Measurements from ENCODE around the gene PUM1.

PUM1 gene

DNA sequence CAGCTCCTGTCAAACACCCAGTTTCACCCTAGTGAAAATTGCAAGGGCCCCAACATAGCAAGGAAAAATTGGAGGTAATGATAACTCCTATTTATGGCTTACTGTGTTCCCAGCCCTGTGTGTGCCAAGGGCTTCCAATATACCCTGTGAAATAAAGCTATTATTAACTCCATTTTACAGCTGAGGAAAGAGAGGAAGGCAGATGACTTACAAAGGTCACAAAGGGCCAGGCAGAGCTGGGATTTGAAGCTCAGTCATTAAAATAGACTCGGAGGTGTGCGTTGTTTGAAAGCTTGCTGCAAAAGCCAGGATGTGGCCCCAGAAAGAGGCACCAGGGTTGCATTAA is 136.8 kb downstream of the PUM1 start:
- Histone ChIP-seq H3K27ac (no peak overlapping the region), H3K27me3 (ENCODE audit: insufficient read depth, low read depth) (no peaks in the 10 kb centered on the region), H4K20me1 (ENCODE audit: insufficient read depth) (no peaks in the 10 kb centered on the region), H3K4me2 (no peak overlapping the region), H2AFZ (ENCODE audit: low read depth) (no peak overlapping the region), H3K79me2 (ENCODE audit: insufficient read depth, low read depth) (no peaks in the 10 kb centered on the region), H3K36me3 (ENCODE audit: insufficient read depth) (no peaks in the 10 kb centered on the region), H3K4me1 (ENCODE audit: low read depth, poor library complexity, severe bottlenecking) (no peaks in the 10 kb centered on the region), H3K4me3 (IDR thresholded peaks at IDR 0.05; ENCODE audit: insufficient read depth, low read depth, low read length) (no peak overlapping the region), H3K9ac (no peak overlapping the region)
- TF ChIP-seq, protein P1, sequence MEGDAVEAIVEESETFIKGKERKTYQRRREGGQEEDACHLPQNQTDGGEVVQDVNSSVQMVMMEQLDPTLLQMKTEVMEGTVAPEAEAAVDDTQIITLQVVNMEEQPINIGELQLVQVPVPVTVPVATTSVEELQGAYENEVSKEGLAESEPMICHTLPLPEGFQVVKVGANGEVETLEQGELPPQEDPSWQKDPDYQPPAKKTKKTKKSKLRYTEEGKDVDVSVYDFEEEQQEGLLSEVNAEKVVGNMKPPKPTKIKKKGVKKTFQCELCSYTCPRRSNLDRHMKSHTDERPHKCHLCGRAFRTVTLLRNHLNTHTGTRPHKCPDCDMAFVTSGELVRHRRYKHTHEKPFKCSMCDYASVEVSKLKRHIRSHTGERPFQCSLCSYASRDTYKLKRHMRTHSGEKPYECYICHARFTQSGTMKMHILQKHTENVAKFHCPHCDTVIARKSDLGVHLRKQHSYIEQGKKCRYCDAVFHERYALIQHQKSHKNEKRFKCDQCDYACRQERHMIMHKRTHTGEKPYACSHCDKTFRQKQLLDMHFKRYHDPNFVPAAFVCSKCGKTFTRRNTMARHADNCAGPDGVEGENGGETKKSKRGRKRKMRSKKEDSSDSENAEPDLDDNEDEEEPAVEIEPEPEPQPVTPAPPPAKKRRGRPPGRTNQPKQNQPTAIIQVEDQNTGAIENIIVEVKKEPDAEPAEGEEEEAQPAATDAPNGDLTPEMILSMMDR (conservative IDR thresholded peaks at IDR 0.05; ENCODE audit: low read depth, low read length): no peak

DNA sequence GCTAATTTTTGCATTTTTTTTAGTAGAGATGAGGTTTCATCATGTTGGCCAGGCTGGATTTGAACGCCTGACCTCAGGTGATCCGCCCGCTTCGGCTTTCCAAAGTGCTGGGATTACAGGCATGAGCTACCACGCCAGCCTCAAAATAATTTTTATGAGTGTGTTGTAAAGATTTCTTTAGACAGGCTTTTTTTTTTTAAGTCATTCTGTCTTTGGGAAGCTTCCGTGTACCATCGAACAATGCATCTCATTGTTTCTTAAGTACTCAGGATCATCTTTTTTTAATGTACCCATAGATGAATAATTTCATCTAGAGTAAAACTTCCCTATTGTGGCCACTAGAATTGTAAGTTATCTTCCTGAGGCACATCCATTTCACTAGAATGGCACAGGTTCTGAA is 137.3 kb downstream of the PUM1 start:
- Histone ChIP-seq H3K27ac (no peak overlapping the region), H2AFZ (ENCODE audit: low read depth) (no peak overlapping the region), H3K9ac (no peak overlapping the region), H3K27me3 (ENCODE audit: insufficient read depth, low read depth) (no peaks in the 10 kb centered on the region), H3K4me2 (no peak overlapping the region), H3K79me2 (ENCODE audit: insufficient read depth, low read depth) (no peaks in the 10 kb centered on the region), H3K4me3 (IDR thresholded peaks at IDR 0.05; ENCODE audit: insufficient read depth, low read depth, low read length) (no peak overlapping the region), H4K20me1 (ENCODE audit: insufficient read depth) (no peaks in the 10 kb centered on the region), H3K36me3 (ENCODE audit: insufficient read depth) (no peaks in the 10 kb centered on the region), H3K4me1 (ENCODE audit: low read depth, poor library complexity, severe bottlenecking) (peaks cover 5% of the 10 kb centered on the region)
- TF ChIP-seq, protein P1 (conservative IDR thresholded peaks at IDR 0.05; ENCODE audit: low read depth, low read length): no peak

DNA sequence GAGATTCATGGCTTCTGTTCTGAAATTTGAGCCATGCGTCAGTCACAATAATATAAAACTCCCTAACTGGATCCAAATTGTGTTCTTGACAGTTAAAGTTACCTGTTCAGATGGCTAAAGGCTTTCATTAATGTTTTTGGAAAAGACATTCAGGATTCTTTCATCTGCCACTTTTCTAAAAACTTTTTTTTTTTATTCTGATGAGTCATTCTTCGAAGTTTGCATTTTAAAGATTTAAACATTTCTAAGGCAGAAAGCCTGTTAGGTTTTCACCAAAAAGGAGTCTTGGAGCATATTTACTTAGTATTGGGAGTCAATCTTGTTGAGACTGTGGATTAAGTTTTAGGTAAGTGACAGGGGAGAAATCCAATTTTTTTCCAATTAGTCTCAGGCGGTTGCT is 138.1 kb downstream of the PUM1 start:
- H3K4me3 ChIP-seq (IDR thresholded peaks at IDR 0.05; ENCODE audit: insufficient read depth, low read depth, low read length): no peak overlapping the region
- no peak overlapping the region for H2AFZ ChIP-seq (ENCODE audit: low read depth)
- no peak overlapping the region for H3K4me2 ChIP-seq
- H3K79me2 ChIP-seq (ENCODE audit: insufficient read depth, low read depth): no peaks in the 10 kb centered on the region
- peaks cover 7% of the 10 kb centered on the region for H3K4me1 ChIP-seq (ENCODE audit: low read depth, poor library complexity, severe bottlenecking)
- H3K36me3 ChIP-seq (ENCODE audit: insufficient read depth): no peaks in the 10 kb centered on the region
- no peaks in the 10 kb centered on the region for H3K27me3 ChIP-seq (ENCODE audit: insufficient read depth, low read depth)
- H3K27ac ChIP-seq: no peak overlapping the region
- H3K9ac ChIP-seq: no peak overlapping the region
- TF ChIP-seq, protein P1 (conservative IDR thresholded peaks at IDR 0.05; ENCODE audit: low read depth, low read length): no peak
- H4K20me1 ChIP-seq (ENCODE audit: insufficient read depth): no peaks in the 10 kb centered on the region

DNA sequence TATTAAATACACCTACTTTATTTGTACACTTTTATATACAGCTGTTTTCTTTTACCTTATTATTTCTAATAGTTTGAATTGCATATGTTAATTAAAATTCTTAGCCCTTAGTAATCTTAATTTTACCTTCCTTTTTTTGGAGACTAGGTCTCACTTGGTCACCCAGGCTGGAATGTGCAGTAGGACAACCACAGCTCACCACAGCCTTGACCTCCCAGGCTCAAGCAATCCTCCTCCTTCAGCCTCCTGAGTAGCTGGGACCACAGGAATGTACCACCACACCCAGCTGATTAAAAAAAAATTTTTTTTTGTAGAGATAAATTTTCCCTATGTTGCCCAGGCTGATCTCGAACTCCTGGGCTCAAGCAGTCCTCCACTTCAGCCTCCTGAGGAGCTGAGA is 141.9 kb downstream of the PUM1 start:
- Histone ChIP-seq H3K79me2 (ENCODE audit: insufficient read depth, low read depth) (no peaks in the 10 kb centered on the region), H3K4me1 (ENCODE audit: low read depth, poor library complexity, severe bottlenecking) (peaks cover 20% of the 10 kb centered on the region), H3K4me3 (IDR thresholded peaks at IDR 0.05; ENCODE audit: insufficient read depth, low read depth, low read length) (no peak overlapping the region), H3K4me2 (no peak overlapping the region), H3K27me3 (ENCODE audit: insufficient read depth, low read depth) (no peaks in the 10 kb centered on the region), H3K27ac (no peak overlapping the region), H3K36me3 (ENCODE audit: insufficient read depth) (no peaks in the 10 kb centered on the region), H4K20me1 (ENCODE audit: insufficient read depth) (no peaks in the 10 kb centered on the region), H2AFZ (ENCODE audit: low read depth) (no peak overlapping the region), H3K9ac (no peak overlapping the region)
- TF ChIP-seq, protein P1 (conservative IDR thresholded peaks at IDR 0.05; ENCODE audit: low read depth, low read length): no peak

DNA sequence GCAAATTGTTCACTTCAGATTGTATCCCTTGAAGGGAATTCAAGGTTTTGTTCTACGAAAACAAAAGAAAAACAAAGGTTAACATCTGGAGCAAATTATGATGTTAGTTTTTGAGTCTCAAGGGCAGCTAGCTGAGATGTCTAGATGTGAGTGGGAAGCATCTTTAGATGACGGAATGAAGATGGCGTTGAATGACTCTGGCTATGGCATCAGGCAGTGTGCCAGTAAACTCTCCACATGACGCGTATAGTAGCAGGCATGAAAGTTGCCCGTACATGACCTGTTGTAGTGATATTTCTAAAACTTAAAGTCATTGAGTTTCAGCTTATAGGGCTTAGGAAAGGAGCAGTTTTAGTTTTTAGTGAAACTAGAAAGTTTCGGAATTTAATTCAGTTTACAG is 144.7 kb downstream of the PUM1 start:
- Histone ChIP-seq H3K27ac (no peak overlapping the region), H2AFZ (ENCODE audit: low read depth) (no peak overlapping the region), H3K4me3 (IDR thresholded peaks at IDR 0.05; ENCODE audit: insufficient read depth, low read depth, low read length) (no peak overlapping the region), H3K9ac (no peak overlapping the region), H3K4me2 (no peak overlapping the region), H3K27me3 (ENCODE audit: insufficient read depth, low read depth) (no peaks in the 10 kb centered on the region), H3K79me2 (ENCODE audit: insufficient read depth, low read depth) (no peaks in the 10 kb centered on the region), H3K36me3 (ENCODE audit: insufficient read depth) (no peaks in the 10 kb centered on the region), H3K4me1 (ENCODE audit: low read depth, poor library complexity, severe bottlenecking) (peaks cover 25% of the 10 kb centered on the region), H4K20me1 (ENCODE audit: insufficient read depth) (no peaks in the 10 kb centered on the region)
- TF ChIP-seq, protein P1 (conservative IDR thresholded peaks at IDR 0.05; ENCODE audit: low read depth, low read length): no peak

All from KMS-11 (cell line).